A549 treated with Hydrocortisone at 1 μM for 4 hours (cell line): ENCODE results near the gene HNRNPDL. TPM values are rescaled to one million over a fixed set of nuclear protein-coding genes. Genes with fewer than 3 reads are reported as not detected.

Experiments
- total RNA-seq: library from RNA; stranded (reverse); fragments of 200-300 nt; extraction: Qiagen RNA extraction; gene quantifications from 5 replicates; pipeline ENCODE4 v1.2.3, GENCODE V29; 2022

HNRNPDL gene
- total RNA-seq: 228 to 336 TPM (median 273 TPM) in 5 replicates

GRCh38 chr4:82430193-82430963 is at the start of gene HNRNPDL, which contains the start of gene ENOPH1:
Gene HNRNPDL, minus strand, starts transcription at chr4:82430462. Its CDS starts 772 bp downstream, at chr4:82429690.
Gene ENOPH1, plus strand, starts transcription at chr4:82430590. Its CDS starts 240 bp downstream, at chr4:82430830.

GRCh38 chr4:82373816-82374625 is 56.2 kb downstream of the HNRNPDL start, which contains the start of gene HNRNPD:
Gene HNRNPD, minus strand, starts transcription at chr4:82373991. Its CDS starts 313 bp downstream, at chr4:82373678.

Other genes starting within 250 kb of the HNRNPDL start
- gene HNRNPD, start 56.5 kb downstream of the HNRNPDL start, total RNA-seq: 222 to 344 TPM (median 236 TPM) in 5 replicates
- gene ENOPH1, start 128 bp upstream of the HNRNPDL start, total RNA-seq: 26.6 to 33.7 TPM (median 29.5 TPM) in 5 replicates
- 0.59 to 1.2 TPM (median 0.95 TPM) in 5 replicates for gene TMEM150C, start 131.5 kb upstream of the HNRNPDL start, total RNA-seq